CD4-positive, alpha-beta T cell treated with Interleukin-17A for 4 hours (primary cell): Measurements from ENCODE around the gene WFIKKN2.
A peak's percentile ranks its signal among the peaks of the same experiment; 100 is the strongest.
"Not testable (repeated sequence)": the region's sequence is repeated elsewhere in the genome, so short reads cannot be mapped to it uniquely, and the experiment has no call there.

Experiments
- DNase-seq: peaks from one replicate; pipeline ENCODE4 v3.0.0-alpha.2; 2020; ENCODE audit warnings: mixed read lengths

WFIKKN2 gene

GRCh38 chr17:50858486-50859225 is 23.3 kb downstream of the WFIKKN2 start:
- no peak for DNase-seq

DNA sequence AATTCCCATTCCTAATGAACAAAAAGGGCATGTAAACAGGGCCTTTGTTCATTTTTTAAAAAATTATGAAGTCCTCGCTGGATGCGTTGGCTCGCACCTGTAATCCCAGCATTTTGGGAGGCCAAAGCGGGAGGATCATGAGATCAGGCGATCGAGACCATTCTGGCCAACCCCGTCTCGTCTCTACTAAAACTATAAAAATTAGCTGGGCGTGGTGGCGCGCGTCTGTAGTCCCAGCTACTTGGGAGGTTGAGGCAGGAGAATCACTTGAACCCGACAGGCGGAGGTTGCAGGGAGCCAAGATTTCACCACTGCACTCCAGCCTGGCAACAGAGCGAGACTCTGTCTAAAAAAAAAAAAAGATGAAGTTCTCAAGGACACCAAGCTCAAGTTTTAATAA is 24.3 kb downstream of the WFIKKN2 start:
- DNase-seq = not testable (repeated sequence)

DNA sequence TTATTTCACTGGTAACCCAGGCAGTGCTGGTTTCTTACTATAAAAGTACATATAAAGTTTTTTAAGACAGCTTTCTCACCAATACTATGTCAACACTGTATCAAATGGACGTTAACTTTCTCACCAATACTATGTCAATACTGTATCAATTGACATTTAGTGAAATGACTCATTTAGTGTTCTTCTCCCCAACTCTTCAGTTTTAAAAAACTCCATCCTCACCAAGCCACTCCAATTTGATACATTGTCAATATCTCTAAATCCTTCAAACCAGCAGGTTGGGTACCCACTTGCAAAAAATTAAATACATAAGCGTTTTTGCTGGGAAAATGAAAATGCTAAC is 25.9 kb downstream of the WFIKKN2 start:
- DNase-seq = no peak

DNA sequence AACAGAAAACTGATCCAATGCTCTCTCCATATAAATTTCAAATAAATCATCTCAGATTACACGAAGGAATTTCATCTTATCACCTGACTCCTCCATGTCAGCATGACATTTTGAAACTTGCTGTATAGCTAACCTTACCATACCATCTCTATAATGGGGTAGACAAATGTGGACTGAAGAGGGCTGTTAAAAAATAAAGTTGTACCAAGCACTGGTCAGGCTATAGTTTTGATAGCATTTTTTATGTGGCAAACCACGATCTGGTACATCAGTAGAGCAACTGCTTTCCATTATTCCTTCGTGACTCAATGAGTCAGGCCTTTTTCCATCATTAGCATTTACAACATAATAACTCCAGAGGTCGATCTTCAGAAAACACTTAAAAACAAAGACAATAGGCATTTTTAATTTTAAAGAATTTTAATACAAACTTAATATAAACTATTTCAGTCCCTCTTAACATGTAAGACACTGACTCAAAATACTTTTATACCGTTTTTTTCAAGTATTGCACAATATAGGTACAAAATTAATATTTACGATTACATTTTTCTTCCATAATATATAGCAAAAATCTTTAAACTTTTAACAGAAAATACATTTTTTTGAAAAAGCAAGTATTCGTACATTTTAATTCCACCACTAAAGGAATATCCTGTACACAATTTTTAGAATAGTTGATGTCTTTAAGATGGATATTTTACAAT is 26.6 kb downstream of the WFIKKN2 start:
- no peak for DNase-seq

DNA sequence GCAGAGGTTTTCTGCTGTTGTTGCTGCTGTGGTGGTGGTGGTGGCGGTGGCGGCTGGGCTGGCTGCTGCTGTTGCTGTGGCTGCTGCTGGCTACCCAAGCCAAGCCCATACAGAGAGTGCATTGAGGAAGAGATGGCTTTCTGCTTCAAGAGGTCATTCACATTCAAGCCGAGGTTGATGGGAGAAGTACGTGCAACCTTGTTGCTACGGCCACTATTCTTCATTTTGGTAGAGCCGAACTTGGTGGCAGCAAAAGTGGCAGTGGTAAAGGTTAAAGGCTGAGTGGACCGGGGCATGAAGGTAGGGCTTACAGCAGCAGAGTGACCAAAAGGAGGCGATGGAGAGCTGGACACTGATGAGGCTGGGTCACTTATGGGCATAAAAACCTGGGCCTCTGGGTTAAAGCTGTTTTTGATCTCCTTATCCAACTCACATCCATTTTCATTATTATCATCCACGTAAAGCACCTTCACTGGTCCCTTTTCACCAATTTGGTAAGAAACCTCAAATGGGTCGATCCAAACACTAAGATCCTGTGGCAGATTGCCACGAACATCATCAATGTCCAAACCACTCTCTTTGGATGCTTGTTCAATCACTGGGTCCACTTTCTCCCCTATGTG is 27.9 kb downstream of the WFIKKN2 start:
- DNase-seq = peak; percentile 49

DNA sequence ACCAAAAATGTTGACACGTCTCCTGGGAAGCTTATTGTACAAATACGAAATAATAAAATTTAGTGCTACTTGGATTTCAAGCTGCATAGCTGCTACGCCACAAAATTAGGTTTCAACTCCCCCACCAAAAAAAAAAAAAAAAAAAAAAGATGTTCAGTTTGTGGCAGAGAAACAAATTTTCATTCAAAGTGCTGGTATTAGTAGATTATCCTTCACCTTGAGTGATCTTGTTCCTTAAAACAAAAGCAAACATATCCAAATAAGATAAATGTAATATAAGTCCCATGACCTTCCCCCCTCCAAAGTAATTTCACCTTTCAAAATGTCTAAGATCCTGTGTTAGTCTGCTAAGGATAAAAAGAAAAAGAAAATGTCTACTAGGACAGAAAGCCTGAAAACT is 28.5 kb downstream of the WFIKKN2 start:
- DNase-seq = no peak

DNA sequence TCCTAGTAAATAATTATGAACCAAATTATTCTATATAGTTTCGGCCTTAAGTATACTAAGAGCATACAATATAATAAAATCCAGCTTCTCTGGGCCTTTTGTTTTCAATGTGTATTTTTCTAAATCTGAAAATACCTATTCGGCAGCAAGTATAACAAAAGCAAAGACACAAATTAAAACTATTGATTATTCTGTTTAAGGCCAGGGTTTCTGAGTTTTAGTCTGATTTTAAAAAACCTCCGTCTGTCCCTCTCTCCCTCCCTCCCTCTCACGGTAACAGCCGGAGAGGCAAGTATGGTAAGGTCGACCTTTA is 29.3 kb downstream of the WFIKKN2 start:
- peak; percentile 40 for DNase-seq

GRCh38 chr17:50865060-50865867 is 29.9 kb downstream of the WFIKKN2 start:
- DNase-seq = peak; percentile 62

DNA sequence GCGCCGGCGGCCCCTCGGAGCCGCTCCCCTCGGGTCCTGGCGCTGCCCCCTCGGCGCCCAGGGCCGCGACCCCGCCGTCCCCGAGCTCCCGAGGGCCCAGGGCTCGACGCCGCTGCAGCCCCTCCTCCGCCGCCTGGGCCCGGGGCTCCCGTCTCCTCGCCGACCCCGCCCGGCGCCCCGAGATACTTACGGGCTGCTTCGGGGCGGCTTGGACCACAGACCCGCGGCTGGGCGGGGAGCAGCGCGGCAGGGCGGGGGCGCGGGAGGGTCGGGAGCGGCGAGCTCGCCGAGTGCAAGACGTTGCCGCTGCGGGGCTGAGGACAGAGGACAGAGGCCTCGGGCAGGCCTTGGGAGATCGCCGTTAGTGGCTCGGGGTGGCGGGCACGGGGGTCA is 30.5 kb downstream of the WFIKKN2 start:
- no peak for DNase-seq

DNA sequence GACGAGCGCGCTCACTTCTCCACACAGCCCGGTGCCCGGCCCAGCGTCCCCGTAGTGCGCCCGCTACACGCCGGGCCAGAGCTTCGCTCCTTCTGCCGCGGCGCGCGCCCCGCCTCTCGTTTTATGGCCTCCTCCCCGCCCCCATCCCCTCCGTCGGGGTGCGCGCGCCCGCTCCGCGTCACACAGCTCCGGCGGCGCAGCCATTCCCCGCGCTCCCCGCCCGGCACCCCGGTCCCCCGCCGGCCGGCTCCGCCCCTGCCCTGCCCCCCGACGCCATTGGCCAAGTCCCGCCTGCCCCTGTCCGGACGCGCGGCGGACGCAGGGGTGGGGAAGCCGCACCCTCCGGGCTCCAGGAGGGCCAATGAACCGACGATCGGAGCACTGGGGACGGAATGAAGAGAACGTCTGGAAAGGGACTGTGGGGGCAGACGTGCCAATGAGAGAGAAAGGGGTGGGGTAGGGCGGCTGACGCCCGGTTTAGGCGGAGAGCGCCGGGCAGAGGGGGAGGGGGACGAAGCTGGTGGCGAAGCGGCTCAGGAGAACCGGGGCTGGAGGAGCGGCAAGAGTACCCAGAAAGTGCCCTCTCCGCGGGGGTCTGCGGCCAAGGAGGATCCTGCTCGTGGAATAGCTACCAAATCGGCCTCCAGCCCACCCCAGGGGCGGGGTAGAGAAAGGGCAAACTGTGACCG is 31.0 kb downstream of the WFIKKN2 start, which contains the start of gene TOB1:
Gene TOB1 (minus strand): TSS at position 94 of the 689 bp plus-strand sequence. CDS start 2,337 bp downstream, outside the sequence.
- DNase-seq = peak; percentile 98

- peak; percentile 69 for DNase-seq
These were observed 31.6 kb downstream of the WFIKKN2 start for GRCh38 chr17:50866950-50867362.

- peak; percentile 84 for DNase-seq
These were observed 32.2 kb downstream of the WFIKKN2 start for GRCh38 chr17:50867363-50868139.

DNA sequence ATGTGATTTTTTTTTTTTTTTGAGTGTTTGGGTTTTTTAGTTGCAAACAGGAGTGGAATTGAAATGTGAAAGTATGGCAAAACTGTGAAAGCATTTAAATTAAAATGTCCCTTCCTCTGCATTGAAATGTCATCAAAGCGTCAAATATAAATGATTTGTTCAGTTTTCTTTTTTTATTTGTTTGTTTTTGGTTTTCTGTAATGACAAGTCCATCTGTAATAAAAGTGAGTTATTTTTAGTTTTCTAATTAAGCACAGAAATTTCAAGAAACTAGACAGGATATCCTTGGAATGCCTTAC is 32.7 kb downstream of the WFIKKN2 start:
- DNase-seq = no peak

DNA sequence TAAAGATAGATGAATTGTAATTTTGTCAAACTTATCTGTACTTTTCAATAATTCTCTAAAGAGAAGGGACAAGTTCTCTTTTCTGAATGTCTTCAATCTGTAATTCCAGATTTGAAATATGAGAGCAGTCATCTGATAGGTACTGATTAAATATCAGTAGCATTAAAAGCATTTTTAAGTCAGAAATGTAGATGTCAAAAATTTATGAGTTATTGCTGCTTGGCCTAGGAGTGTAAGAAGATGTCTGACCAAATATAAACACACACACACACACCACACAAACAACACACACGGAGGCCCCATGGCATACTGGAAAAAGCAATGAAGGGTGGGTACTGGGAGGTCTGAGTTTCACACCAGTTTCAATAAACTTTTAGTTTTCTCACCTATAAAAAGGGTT is 33.2 kb downstream of the WFIKKN2 start:
- no peak for DNase-seq

DNA sequence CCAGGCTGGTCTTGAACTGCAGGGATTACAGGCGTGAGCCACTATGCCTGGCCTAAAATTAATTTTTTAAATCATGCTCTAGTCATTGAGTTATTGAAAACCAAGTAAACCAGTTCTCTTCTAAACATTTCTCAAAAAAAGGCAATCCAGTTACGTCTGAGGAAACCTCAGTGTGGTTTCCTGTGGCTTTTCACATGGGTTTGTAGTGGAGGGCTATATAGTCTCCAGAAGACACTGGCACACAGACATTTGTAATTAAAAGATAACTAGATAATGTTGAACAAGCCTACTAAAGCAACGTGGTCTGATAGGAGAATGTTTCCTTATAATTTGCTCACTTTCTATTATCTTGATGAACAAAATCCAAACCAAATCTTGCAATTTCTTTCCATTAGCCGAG is 36.0 kb downstream of the WFIKKN2 start:
- DNase-seq = peak; percentile 45

DNA sequence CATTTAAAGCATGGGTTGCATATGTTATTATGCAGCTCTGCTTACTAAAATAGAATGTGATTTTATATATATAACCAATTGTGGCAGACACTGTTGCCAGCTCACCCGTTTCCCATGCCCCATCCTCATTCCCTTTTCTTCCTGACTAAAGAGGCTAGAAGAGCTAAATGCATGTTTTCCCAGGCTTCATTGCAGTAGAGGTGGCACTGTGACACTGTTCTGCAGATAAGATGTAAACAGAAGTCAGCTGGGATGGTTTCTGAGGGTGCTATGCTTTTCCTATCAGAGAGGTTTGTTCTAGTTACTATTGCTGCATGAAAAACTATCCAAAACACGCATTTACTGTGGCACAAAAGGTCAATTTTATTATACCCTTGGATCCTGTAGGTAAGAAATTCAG is 36.5 kb downstream of the WFIKKN2 start:
- no peak for DNase-seq

DNA sequence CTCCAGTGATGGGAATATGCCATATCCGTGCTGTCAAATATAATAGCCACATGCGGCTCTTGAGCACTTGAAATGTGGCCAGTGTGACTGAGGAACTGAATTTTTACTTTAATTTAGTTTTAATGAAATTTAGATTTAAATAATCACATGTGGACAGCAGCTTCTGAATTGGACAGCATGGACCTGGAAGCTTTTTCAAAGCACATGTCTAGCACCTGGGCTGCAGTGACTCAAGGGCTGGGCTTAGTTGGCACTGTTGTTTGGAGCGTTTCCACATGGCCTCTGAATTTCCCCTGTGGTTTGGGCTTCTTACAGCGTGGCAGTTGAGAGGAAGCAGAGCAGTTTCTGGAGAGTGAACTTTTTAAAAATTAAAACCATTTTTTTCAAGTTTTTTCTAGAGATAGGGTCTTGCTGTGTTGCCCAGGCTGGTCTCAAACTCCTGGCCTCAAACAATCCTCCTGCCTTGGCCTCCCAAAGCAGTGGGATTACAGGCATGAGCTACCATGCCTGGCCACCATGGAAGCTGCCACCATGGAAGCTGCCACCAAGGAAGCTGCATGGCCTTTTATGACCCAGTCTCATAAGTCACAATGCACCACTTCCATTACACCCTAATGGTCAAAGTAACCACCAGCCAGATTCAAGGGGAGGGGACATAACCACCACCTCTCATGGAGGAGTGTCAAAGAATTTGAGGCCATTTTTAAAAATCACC is 37.5 kb downstream of the WFIKKN2 start:
- DNase-seq = peak; percentile 72

DNA sequence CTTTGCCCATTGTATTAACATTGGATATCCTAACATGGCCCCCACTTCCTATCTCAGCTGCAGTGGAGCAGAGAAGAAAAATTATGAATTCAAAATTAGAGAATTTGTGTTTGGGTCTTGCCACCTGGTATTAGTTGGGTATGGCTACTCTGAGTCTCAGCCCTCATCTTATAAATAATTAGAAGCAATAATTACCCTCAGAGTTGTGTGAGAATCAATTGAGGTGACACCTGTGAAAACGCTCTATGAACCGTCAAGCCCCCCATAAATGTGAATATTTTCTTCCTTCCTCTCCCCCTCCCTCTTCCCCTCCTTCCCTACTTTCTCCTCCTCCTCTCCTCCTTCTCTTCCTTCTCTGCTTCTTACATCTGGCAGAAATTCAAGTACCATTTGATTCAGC is 39.7 kb downstream of the WFIKKN2 start:
- no peak for DNase-seq

DNA sequence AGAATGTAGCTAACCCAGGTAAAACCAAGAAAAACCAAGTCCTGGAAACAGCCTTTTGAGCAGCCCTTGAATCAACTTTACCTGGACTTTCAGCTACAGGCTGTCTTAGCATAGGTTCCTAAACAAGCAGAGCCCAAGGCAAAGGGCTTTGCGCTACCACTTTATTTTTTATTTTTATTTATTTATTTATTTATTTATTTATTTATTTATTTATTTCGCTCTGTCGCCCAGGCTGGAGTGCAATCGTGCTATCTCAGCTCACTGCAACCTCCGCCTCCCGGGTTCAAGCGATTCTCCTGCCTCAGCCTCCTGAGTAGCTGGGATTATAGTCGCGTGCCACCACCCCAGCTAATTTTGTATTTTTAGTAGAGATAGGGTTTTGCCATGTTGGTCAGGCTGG is 41.7 kb downstream of the WFIKKN2 start:
- DNase-seq = not testable (repeated sequence)

- no peak for DNase-seq
These were observed 42.5 kb downstream of the WFIKKN2 start for GRCh38 chr17:50877838-50878237.

GRCh38 chr17:50879086-50879485 is 43.7 kb downstream of the WFIKKN2 start:
- DNase-seq = no peak
